T-helper 2 cell treated with Interferon-gamma antibody and Interleukin-4, amounts not matched to agents 5 μg/mL and 100 μg/mL, for 36 hours (primary cell): ENCODE measurements around the gene MIDN.

Experiments
- DNase-seq: peaks from one replicate; pipeline ENCODE4 v3.0.0; 2021; ENCODE audit warnings: low spot score
- H3K27ac Mint-ChIP-seq: one replicate; pipeline ENCODE4 v1.8.0; 2021; ENCODE audit warnings: mild to moderate bottlenecking, mixed read lengths
- H3K27me3 Mint-ChIP-seq: one replicate; pipeline ENCODE4 v1.8.0; 2021; ENCODE audit warnings: low read depth, mixed read lengths
- H3K36me3 Mint-ChIP-seq: one replicate; pipeline ENCODE4 v1.8.0; 2021; ENCODE audit warnings: low read depth, mixed read lengths
- H3K4me1 Mint-ChIP-seq: one replicate; pipeline ENCODE4 v1.8.0; 2021; ENCODE audit warnings: low read depth, mixed read lengths
- H3K4me3 Mint-ChIP-seq: one replicate; pipeline ENCODE4 v1.8.0; 2022; ENCODE audit warnings: mild to moderate bottlenecking, moderate library complexity, mixed read lengths
- H3K9me3 Mint-ChIP-seq: one replicate; pipeline ENCODE4 v1.8.0; 2021; ENCODE audit warnings: mixed read lengths

The MIDN gene

GRCh38 chr19:1276628-1277022 is 28.2 kb downstream of the MIDN start:
- peaks cover 17% of the 10 kb centered on the region for H3K4me1 Mint-ChIP-seq
- H3K4me3 Mint-ChIP-seq = peak overlapping the region; percentile 88
- peaks cover 48% of the 10 kb centered on the region for H3K36me3 Mint-ChIP-seq
- no peak for DNase-seq
- H3K27me3 Mint-ChIP-seq = peaks cover under 1% of the 10 kb centered on the region
- H3K27ac Mint-ChIP-seq = peak overlapping the region; percentile 93
- H3K9me3 Mint-ChIP-seq = no peaks in the 10 kb centered on the region

GRCh38 chr19:1277061-1277460 is 28.7 kb downstream of the MIDN start:
- H3K27ac Mint-ChIP-seq = peak overlapping the region; percentile 93
- no peak for DNase-seq
- H3K36me3 Mint-ChIP-seq = peaks cover 44% of the 10 kb centered on the region
- H3K4me3 Mint-ChIP-seq = peak overlapping the region; percentile 88
- H3K9me3 Mint-ChIP-seq = no peaks in the 10 kb centered on the region
- peaks cover 2% of the 10 kb centered on the region for H3K27me3 Mint-ChIP-seq
- peaks cover 18% of the 10 kb centered on the region for H3K4me1 Mint-ChIP-seq

GRCh38 chr19:1278074-1278473 is 29.7 kb downstream of the MIDN start:
- no peak for DNase-seq
- no peak overlapping the region for H3K27ac Mint-ChIP-seq
- H3K27me3 Mint-ChIP-seq = peaks cover 2% of the 10 kb centered on the region
- peaks cover 35% of the 10 kb centered on the region for H3K36me3 Mint-ChIP-seq
- no peaks in the 10 kb centered on the region for H3K9me3 Mint-ChIP-seq
- peak overlapping the region; percentile 29 for H3K4me3 Mint-ChIP-seq
- H3K4me1 Mint-ChIP-seq = peaks cover 13% of the 10 kb centered on the region

GRCh38 chr19:1278713-1279660 is 30.6 kb downstream of the MIDN start:
- DNase-seq = no peak
- Mint-ChIP-seq H3K4me3 (no peak overlapping the region), H3K27ac (no peak overlapping the region), H3K27me3 (peaks cover 3% of the 10 kb centered on the region), H3K9me3 (no peaks in the 10 kb centered on the region), H3K36me3 (peaks cover 28% of the 10 kb centered on the region), H3K4me1 (peaks cover 9% of the 10 kb centered on the region)

DNA sequence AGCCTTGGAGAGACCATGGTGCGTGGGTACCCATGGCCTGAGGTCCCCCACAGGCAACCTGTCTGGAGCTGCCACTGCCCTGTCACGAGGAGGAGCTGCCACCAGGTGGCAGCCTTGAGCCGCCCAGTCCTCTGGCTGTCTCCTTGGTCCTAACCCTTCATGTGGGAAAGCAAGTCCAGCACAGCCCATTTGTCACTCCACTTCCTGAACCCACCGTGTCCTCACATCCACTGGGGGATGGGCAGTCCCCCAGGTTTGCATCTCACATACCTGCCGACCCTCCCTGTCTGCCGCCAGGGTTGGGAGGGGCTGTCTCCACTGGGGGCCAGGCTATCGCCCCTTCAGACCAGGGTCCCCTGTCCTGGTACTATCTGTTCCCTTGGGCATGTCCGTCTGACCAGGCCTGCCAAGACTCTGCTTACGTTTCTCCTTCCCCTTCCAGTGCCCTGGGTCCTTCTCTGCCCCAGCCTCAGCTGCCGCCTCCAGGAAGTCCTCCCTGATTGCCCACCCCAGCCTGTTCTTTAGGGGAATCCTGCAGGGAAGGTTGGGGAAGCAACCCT is 31.5 kb downstream of the MIDN start:
- Mint-ChIP-seq H3K36me3 (peaks cover 22% of the 10 kb centered on the region), H3K27me3 (peaks cover 11% of the 10 kb centered on the region), H3K27ac (peak overlapping the region; percentile 57), H3K4me3 (peak overlapping the region; percentile 48), H3K4me1 (peaks cover 9% of the 10 kb centered on the region), H3K9me3 (no peaks in the 10 kb centered on the region)
- peak; percentile 73 for DNase-seq

GRCh38 chr19:1280636-1281568 is 32.5 kb downstream of the MIDN start:
- no peak overlapping the region for H3K4me3 Mint-ChIP-seq
- no peak overlapping the region for H3K27ac Mint-ChIP-seq
- DNase-seq = no peak
- H3K9me3 Mint-ChIP-seq = no peaks in the 10 kb centered on the region
- peaks cover 22% of the 10 kb centered on the region for H3K36me3 Mint-ChIP-seq
- peaks cover 17% of the 10 kb centered on the region for H3K27me3 Mint-ChIP-seq
- peaks cover 9% of the 10 kb centered on the region for H3K4me1 Mint-ChIP-seq

DNA sequence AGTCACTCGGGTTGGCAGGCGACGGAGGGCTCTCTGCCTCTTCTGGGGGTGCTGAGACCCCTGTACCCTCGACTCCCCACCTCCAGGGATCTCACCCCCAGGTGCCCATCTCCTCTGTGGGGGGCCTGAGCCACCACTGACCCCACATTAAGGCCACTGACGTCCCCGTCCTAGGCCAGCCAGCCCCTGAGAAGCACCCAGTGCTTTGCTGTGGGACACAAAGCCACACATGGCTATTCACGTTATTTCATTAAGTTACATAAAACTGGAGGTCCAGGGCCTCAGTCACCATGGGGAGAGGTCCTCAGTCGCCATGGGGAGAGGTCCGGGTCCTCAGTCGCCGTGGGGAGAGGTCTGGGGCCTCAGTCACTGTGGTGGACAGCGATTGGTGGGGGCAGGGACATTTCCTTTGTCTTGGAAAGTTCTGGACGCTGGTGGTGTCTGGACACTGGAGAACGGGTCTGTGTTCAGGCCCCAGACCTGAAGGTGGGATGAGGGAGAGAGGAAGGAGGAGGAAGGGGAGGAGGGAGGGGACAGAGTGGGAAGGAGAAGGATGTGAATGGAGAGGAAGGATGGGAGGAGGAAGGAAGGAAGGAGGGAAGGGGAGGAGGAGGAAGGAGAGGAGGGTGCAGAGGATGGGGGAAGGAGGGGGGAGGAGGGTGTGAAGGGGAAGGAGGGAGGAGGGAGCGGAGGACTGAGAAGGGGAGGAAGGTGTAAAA is 33.3 kb downstream of the MIDN start:
- no peaks in the 10 kb centered on the region for H3K9me3 Mint-ChIP-seq
- peaks cover 20% of the 10 kb centered on the region for H3K36me3 Mint-ChIP-seq
- peak overlapping the region; percentile 36 for H3K27ac Mint-ChIP-seq
- no peak for DNase-seq
- H3K4me1 Mint-ChIP-seq = peaks cover 6% of the 10 kb centered on the region
- no peak overlapping the region for H3K4me3 Mint-ChIP-seq
- H3K27me3 Mint-ChIP-seq = peaks cover 21% of the 10 kb centered on the region

DNA sequence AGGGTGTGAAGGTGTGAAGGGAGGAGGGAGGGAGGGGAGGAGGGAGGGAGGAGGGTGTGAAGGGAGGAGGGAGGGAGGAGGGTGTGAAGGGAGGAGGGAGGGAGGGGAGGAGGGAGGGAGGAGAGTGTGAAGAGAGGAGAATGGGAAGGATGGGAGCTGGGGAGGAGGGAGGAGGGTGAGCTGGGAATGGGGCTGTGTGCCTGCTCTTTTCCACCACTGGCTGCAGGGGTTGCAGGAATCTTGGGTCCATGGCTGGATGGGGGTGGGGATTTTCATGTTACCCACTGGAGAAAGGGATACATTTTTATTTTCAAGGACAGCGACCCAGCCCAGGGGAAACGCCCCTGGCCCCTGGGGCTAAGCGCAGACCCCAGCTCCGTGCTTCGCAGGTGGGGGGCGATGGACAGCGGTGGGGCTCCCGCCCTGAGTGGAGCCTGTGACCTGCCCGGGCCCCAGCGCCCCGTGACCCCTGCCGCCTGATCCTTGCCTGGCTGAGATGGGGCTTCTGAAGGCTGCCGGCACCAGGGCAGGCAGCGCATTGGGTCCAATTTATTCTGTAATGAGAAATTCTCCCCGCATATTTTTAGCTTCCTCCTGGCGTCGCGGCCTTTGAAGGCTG is 34.3 kb downstream of the MIDN start:
- no peak overlapping the region for H3K27ac Mint-ChIP-seq
- H3K4me1 Mint-ChIP-seq = peaks cover 4% of the 10 kb centered on the region
- H3K36me3 Mint-ChIP-seq = peaks cover 16% of the 10 kb centered on the region
- H3K27me3 Mint-ChIP-seq = peaks cover 21% of the 10 kb centered on the region
- H3K4me3 Mint-ChIP-seq = no peak overlapping the region
- H3K9me3 Mint-ChIP-seq = no peaks in the 10 kb centered on the region
- no peak for DNase-seq

DNA sequence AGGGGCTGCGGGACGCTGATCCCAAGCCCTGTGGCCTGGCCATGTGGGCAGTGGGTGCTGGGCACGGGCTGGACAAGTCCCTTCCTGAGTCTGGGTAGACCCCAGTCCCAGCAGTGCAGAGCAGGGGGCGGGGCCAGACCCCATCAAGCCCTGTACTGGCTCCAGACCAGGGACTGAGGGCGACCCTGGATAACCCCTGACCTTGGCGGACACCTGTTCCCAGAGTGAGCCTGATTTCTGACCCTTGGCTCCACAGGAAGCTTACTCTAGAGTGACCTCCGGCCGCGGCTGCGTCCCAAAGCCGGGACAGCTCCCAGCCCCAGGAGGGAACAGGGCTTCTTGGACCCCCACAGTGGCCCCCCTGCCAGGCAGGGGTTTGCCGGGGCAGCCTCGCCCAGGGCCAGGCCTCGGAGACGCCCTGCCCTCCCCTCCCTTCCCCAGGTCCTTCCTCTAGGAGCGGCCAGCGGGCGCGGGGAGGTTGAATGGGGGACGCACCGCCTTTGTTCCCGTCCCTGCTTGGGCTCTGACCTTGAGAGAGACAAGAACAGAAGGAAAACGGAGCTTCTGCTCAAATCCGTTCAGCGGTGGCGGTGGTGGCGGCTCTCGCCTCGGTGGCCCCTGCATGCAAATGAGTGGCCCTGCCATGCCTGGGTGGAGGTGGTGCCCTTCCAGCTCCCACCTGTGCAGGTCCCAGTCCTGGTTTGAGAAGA is 35.0 kb downstream of the MIDN start:
- no peak for DNase-seq
- peaks cover 11% of the 10 kb centered on the region for H3K36me3 Mint-ChIP-seq
- H3K4me1 Mint-ChIP-seq = peaks cover 4% of the 10 kb centered on the region
- H3K27ac Mint-ChIP-seq = no peak overlapping the region
- no peaks in the 10 kb centered on the region for H3K9me3 Mint-ChIP-seq
- no peak overlapping the region for H3K4me3 Mint-ChIP-seq
- peaks cover 23% of the 10 kb centered on the region for H3K27me3 Mint-ChIP-seq

GRCh38 chr19:1283917-1284292 is 35.5 kb downstream of the MIDN start:
- H3K4me1 Mint-ChIP-seq = peaks cover 4% of the 10 kb centered on the region
- no peak for DNase-seq
- peaks cover 23% of the 10 kb centered on the region for H3K27me3 Mint-ChIP-seq
- H3K9me3 Mint-ChIP-seq = no peaks in the 10 kb centered on the region
- H3K36me3 Mint-ChIP-seq = peaks cover 11% of the 10 kb centered on the region
- H3K4me3 Mint-ChIP-seq = no peak overlapping the region
- H3K27ac Mint-ChIP-seq = no peak overlapping the region

DNA sequence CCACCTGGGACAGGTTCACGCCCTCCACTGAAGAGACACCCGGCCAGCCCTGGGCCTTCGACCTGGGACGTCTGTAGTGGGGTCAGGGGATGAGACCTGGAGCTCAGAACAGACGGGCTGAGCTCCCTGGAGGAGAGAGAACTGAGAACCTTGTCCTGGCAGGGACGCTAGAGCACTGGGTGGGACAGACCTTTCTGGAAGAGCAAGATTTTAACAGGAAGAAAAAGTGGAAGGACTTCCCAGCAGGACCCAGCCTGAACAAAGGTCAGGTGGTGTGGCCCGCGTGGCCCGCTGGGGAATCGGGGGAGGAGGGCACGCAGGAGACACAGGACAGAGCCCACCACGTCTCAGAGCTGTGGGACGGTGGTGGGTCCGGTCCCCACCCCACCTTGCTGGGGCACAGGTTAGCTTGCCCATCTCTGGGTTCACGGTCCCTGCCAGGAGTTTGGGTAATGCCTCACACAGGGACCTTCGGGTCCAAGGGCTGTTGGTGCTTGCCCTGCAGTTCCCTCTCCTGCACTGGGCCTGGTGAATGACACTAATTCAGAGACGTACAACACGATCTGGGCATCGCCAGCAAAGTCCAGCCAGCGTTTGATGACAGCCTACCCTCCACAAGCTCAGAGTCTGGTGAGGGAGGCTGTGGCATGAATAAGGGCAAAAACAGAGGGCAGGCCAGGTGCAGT is 36.1 kb downstream of the MIDN start:
- H3K27ac Mint-ChIP-seq = peak overlapping the region; percentile 6
- H3K9me3 Mint-ChIP-seq = no peaks in the 10 kb centered on the region
- peak overlapping the region; percentile 6 for H3K4me3 Mint-ChIP-seq
- H3K4me1 Mint-ChIP-seq = peaks cover 4% of the 10 kb centered on the region
- no peak for DNase-seq
- H3K27me3 Mint-ChIP-seq = peaks cover 23% of the 10 kb centered on the region
- H3K36me3 Mint-ChIP-seq = peaks cover 9% of the 10 kb centered on the region
